ENCODE measurements around the gene NBPF9. TPM values are rescaled to one million over a fixed set of nuclear protein-coding genes. Genes with fewer than 3 reads are reported as not detected.
A peak's percentile ranks its signal among the peaks of the same experiment; 100 is the strongest.
"Not testable (repeated sequence)": the region's sequence is repeated elsewhere in the genome, so short reads cannot be mapped to it uniquely, and the experiment has no call there.

Gene NBPF9
- total and polyA plus RNA-seq, 7 donors: 2.6 to 6.7 (median 5.0) TPM

GRCh38 chr1:149012599-149012998 is 90.8 kb downstream of the NBPF9 start:
- DNase-seq; ATAC-seq; H3K4me3 ChIP-seq; intact Hi-C loops (cut with DNase I); H3K9me3 ChIP-seq; H3K27me3 ChIP-seq (ENCODE audit: insufficient read depth in 3 of 3, low read length in 2 of 3); H3K4me1 ChIP-seq; H3K27ac ChIP-seq: not testable (repeated sequence)
- WGBS, 3 donors: 71 to 90% methylated on average over 1 of the region's 5 CpGs; no CpG with 5 or more reads in 1 of the 3 donors
- peaks cover 0 to 27% of the 10 kb centered on the region in 2 donors for H3K36me3 ChIP-seq (ENCODE audit: insufficient read depth in 1 of 2, low read depth in 1 of 2)

- ATAC-seq: peak in 2 of 4 donors; percentile 8 to 12
- H3K36me3 ChIP-seq (ENCODE audit: insufficient read depth in 1 of 2, low read depth in 1 of 2): peaks cover 0 to 35% of the 10 kb centered on the region in 2 donors
- DNase-seq; H3K27ac ChIP-seq; H3K27me3 ChIP-seq (ENCODE audit: insufficient read depth in 3 of 3, low read length in 2 of 3); H3K4me3 ChIP-seq; intact Hi-C loops (cut with DNase I); H3K4me1 ChIP-seq; H3K9me3 ChIP-seq: not testable (repeated sequence)
- WGBS, 3 donors: 89 to 94% (median 90%) methylated on average over 3 of the region's 3 CpGs
These were observed 93.6 kb downstream of the NBPF9 start for GRCh38 chr1:149009761-149010160.

GRCh38 chr1:149008769-149009168 is 94.6 kb downstream of the NBPF9 start:
- H3K4me1 ChIP-seq; H3K27me3 ChIP-seq (ENCODE audit: insufficient read depth in 3 of 3, low read length in 2 of 3); H3K27ac ChIP-seq; DNase-seq; H3K9me3 ChIP-seq; ATAC-seq; intact Hi-C loops (cut with DNase I); H3K4me3 ChIP-seq: not testable (repeated sequence)
- peaks cover 0 to 33% of the 10 kb centered on the region in 2 donors for H3K36me3 ChIP-seq (ENCODE audit: insufficient read depth in 1 of 2, low read depth in 1 of 2)
- 73 to 83% (median 76%) methylated on average over 2 of the region's 2 CpGs for WGBS, 3 donors

- H3K36me3 ChIP-seq (ENCODE audit: insufficient read depth in 1 of 2, low read depth in 1 of 2): peaks cover 0 to 35% of the 10 kb centered on the region in 2 donors
- H3K9me3 ChIP-seq; DNase-seq; H3K27ac ChIP-seq; H3K4me1 ChIP-seq; H3K4me3 ChIP-seq; H3K27me3 ChIP-seq (ENCODE audit: insufficient read depth in 3 of 3, low read length in 2 of 3); ATAC-seq; intact Hi-C loops (cut with DNase I): not testable (repeated sequence)
- WGBS, 3 donors: no CpG with 5 or more reads among the region's 4 CpGs
These were observed 95.0 kb downstream of the NBPF9 start for GRCh38 chr1:149008326-149008725.
